ENCODE measurements around the gene STX1A.

STX1A gene

DNA sequence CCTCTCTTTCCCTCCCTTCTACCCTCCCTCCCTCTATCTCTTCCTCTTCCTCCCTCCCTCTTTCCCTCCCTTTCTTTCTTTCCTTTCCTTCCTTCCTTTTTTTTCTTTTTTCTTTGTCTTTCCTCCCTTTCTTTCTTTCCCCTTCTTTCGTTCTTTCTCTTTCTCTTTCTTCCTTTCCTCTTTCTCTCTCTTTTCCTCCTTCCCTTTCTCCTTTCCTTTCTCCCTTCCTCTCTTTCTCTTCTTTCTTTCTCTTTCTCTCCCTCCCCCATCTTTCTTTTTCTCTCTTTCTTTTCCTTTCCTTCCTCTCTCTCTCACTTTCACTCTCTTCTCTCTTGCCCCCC is 43.2 kb upstream of the STX1A start:
- H3K9me2 ChIP-seq (ENCODE audit: low read depth, low read length), result no peaks in the 10 kb centered on the region
- no peaks in the 10 kb centered on the region for H4K20me1 ChIP-seq (ENCODE audit: insufficient read depth, low read length)
- H3K79me2 ChIP-seq (ENCODE audit: insufficient read depth, low read length), result no peaks in the 10 kb centered on the region
- H3K9me3 ChIP-seq (ENCODE audit: low read length), result no peaks in the 10 kb centered on the region
- no peaks in the 10 kb centered on the region for H3K36me3 ChIP-seq (ENCODE audit: insufficient read depth, low read length)
- TF ChIP-seq, protein P1, sequence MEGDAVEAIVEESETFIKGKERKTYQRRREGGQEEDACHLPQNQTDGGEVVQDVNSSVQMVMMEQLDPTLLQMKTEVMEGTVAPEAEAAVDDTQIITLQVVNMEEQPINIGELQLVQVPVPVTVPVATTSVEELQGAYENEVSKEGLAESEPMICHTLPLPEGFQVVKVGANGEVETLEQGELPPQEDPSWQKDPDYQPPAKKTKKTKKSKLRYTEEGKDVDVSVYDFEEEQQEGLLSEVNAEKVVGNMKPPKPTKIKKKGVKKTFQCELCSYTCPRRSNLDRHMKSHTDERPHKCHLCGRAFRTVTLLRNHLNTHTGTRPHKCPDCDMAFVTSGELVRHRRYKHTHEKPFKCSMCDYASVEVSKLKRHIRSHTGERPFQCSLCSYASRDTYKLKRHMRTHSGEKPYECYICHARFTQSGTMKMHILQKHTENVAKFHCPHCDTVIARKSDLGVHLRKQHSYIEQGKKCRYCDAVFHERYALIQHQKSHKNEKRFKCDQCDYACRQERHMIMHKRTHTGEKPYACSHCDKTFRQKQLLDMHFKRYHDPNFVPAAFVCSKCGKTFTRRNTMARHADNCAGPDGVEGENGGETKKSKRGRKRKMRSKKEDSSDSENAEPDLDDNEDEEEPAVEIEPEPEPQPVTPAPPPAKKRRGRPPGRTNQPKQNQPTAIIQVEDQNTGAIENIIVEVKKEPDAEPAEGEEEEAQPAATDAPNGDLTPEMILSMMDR (IDR thresholded peaks at IDR 0.05; ENCODE audit: low read length), result no peak
- TF ChIP-seq EZH2 (IDR thresholded peaks at IDR 0.05; ENCODE audit: borderline replicate concordance, low read length), result no peak
- H3K27ac ChIP-seq (ENCODE audit: low read depth, low read length, poor library complexity, severe bottlenecking), result no peak overlapping the region
- H3K4me2 ChIP-seq (ENCODE audit: low read length), result no peak overlapping the region
- H3K4me1 ChIP-seq (ENCODE audit: insufficient read depth, low read length, severe bottlenecking), result no peaks in the 10 kb centered on the region
- peaks cover 6% of the 10 kb centered on the region; the same call in 1 of the 2 replicates for H3K27me3 ChIP-seq (ENCODE audit: insufficient read depth, low read length)
- H3K4me3 ChIP-seq (ENCODE audit: low read depth, low read length, poor library complexity, severe bottlenecking), result no peak overlapping the region
- no peak overlapping the region for H2AFZ ChIP-seq (ENCODE audit: low read length)
- no peak overlapping the region for H3K9ac ChIP-seq (ENCODE audit: low read length)
- H3F3A ChIP-seq (ENCODE audit: insufficient read depth, low read length), result no peaks in the 10 kb centered on the region

GRCh38 chr7:73761854-73762658 is 42.6 kb upstream of the STX1A start:
- no peak overlapping the region for H3K9ac ChIP-seq (ENCODE audit: low read length)
- H2AFZ ChIP-seq (ENCODE audit: low read length), result no peak overlapping the region
- H3K27ac ChIP-seq (ENCODE audit: low read depth, low read length, poor library complexity, severe bottlenecking), result no peak overlapping the region

GRCh38 chr7:73758581-73759138 is 39.2 kb upstream of the STX1A start:
- no peaks in the 10 kb centered on the region for H3K9me3 ChIP-seq (ENCODE audit: low read length)
- no peak overlapping the region for H3K9ac ChIP-seq (ENCODE audit: low read length)
- H3K4me2 ChIP-seq (ENCODE audit: low read length), result no peak overlapping the region
- H3K36me3 ChIP-seq (ENCODE audit: insufficient read depth, low read length), result no peaks in the 10 kb centered on the region
- no peak overlapping the region for H3K4me3 ChIP-seq (ENCODE audit: low read depth, low read length, poor library complexity, severe bottlenecking)
- no peaks in the 10 kb centered on the region for H3K9me2 ChIP-seq (ENCODE audit: low read depth, low read length)
- H2AFZ ChIP-seq (ENCODE audit: low read length), result no peak overlapping the region
- H3K4me1 ChIP-seq (ENCODE audit: insufficient read depth, low read length, severe bottlenecking), result no peaks in the 10 kb centered on the region
- TF ChIP-seq, protein P1 (IDR thresholded peaks at IDR 0.05; ENCODE audit: low read length), result no peak
- no peak for TF ChIP-seq EZH2 (IDR thresholded peaks at IDR 0.05; ENCODE audit: borderline replicate concordance, low read length)
- no peak overlapping the region for H3K27ac ChIP-seq (ENCODE audit: low read depth, low read length, poor library complexity, severe bottlenecking)
- H3K79me2 ChIP-seq (ENCODE audit: insufficient read depth, low read length), result no peaks in the 10 kb centered on the region
- no peaks in the 10 kb centered on the region for H3F3A ChIP-seq (ENCODE audit: insufficient read depth, low read length)
- H4K20me1 ChIP-seq (ENCODE audit: insufficient read depth, low read length), result no peaks in the 10 kb centered on the region
- peaks cover 6% of the 10 kb centered on the region; the same call in 1 of the 2 replicates for H3K27me3 ChIP-seq (ENCODE audit: insufficient read depth, low read length)

More at GRCh38 chr7:73761854-73762658, 42.6 kb upstream of the STX1A start:
- peaks cover 6% of the 10 kb centered on the region; the same call in 1 of the 2 replicates for H3K27me3 ChIP-seq (ENCODE audit: insufficient read depth, low read length)
- TF ChIP-seq EZH2 (IDR thresholded peaks at IDR 0.05; ENCODE audit: borderline replicate concordance, low read length), result no peak
- TF ChIP-seq, protein P1 (IDR thresholded peaks at IDR 0.05; ENCODE audit: low read length), result no peak
- H3K9me3 ChIP-seq (ENCODE audit: low read length), result no peaks in the 10 kb centered on the region
- no peaks in the 10 kb centered on the region for H3K79me2 ChIP-seq (ENCODE audit: insufficient read depth, low read length)
- H4K20me1 ChIP-seq (ENCODE audit: insufficient read depth, low read length), result no peaks in the 10 kb centered on the region
- no peak overlapping the region for H3K4me3 ChIP-seq (ENCODE audit: low read depth, low read length, poor library complexity, severe bottlenecking)
- H3F3A ChIP-seq (ENCODE audit: insufficient read depth, low read length), result no peaks in the 10 kb centered on the region
- H3K9me2 ChIP-seq (ENCODE audit: low read depth, low read length), result no peaks in the 10 kb centered on the region
- H3K4me1 ChIP-seq (ENCODE audit: insufficient read depth, low read length, severe bottlenecking), result no peaks in the 10 kb centered on the region
- H3K4me2 ChIP-seq (ENCODE audit: low read length), result no peak overlapping the region
- no peaks in the 10 kb centered on the region for H3K36me3 ChIP-seq (ENCODE audit: insufficient read depth, low read length)

Data from OCI-LY1 (cell line).